K562 (cell line): Measurements from ENCODE around the gene SUDS3. TPM values are rescaled to one million over a fixed set of nuclear protein-coding genes. Genes with fewer than 3 reads are reported as not detected.
A peak's percentile ranks its signal among the peaks of the same experiment; 100 is the strongest.

Experiments used
- CBX5 ChIP-seq: IDR thresholded peaks from 2 replicates; pipeline ENCODE4 v1.6.1; 2014; ENCODE audit warnings: low read depth, borderline replicate concordance
- CCNT2 ChIP-seq: IDR thresholded peaks from 2 replicates; pipeline ENCODE4 v1.6.1; 2011; ENCODE audit warnings: borderline replicate concordance, low read depth, mild to moderate bottlenecking, moderate library complexity, mixed read lengths, low read length; ENCODE audit not compliant: insufficient read length; ENCODE audit errors: extremely low read depth
- EP300 ChIP-seq: IDR thresholded peaks from 2 replicates; pipeline ENCODE4 v1.6.1; 2012; ENCODE audit warnings: low read length, improper control_type of control experiment
- EP400 ChIP-seq: fragments of 450-650 bp; IDR thresholded peaks from 2 replicates; pipeline ENCODE4 v1.6.1; 2017; ENCODE audit warnings: antibody characterized with exemption, mild to moderate bottlenecking, moderate library complexity
- FOXK1 ChIP-seq: sonication (generic); formaldehyde crosslinking; IDR thresholded peaks from 2 replicates; pipeline ENCODE4 v1.8.0; 2022; ENCODE audit warnings: missing genetic modification reagents, mild to moderate bottlenecking, borderline replicate concordance
- HBP1 ChIP-seq: fragments of 450-650 bp; formaldehyde crosslinking; IDR thresholded peaks from 2 replicates; pipeline ENCODE4 v1.4.0; 2022; ENCODE audit warnings: missing genetic modification characterization
- HNRNPL ChIP-seq: fragments of 200-400 bp; formaldehyde crosslinking; IDR thresholded peaks from 2 replicates; pipeline ENCODE4 v1.6.1; 2017; ENCODE audit warnings: low read depth, mild to moderate bottlenecking, low read length
- NELFE ChIP-seq: IDR thresholded peaks from 2 replicates; pipeline ENCODE4 v1.6.1; 2011; ENCODE audit warnings: mild to moderate bottlenecking; ENCODE audit not compliant: insufficient read depth, insufficient read length
- PCBP1 ChIP-seq: fragments of 200-400 bp; formaldehyde crosslinking; IDR thresholded peaks from 2 replicates; pipeline ENCODE4 v1.6.1; 2018; ENCODE audit warnings: mild to moderate bottlenecking, low read depth, low read length; ENCODE audit not compliant: poor library complexity, severe bottlenecking
- PRPF4 ChIP-seq: fragments of 200-400 bp; formaldehyde crosslinking; IDR thresholded peaks from one replicate; pipeline ENCODE4 v1.6.1; 2017; ENCODE audit warnings: low read length, low read depth, mild to moderate bottlenecking; ENCODE audit not compliant: insufficient read depth, poor library complexity, severe bottlenecking
- PTRF ChIP-seq: fragments of 450-650 bp; IDR thresholded peaks from 2 replicates; pipeline ENCODE4 v1.6.1; 2016; ENCODE audit warnings: mild to moderate bottlenecking, missing genetic modification characterization, missing compliant biosample characterization
- SNAPC5 ChIP-seq: fragments of 250-450 bp; sonication (Bioruptor Pico); IDR thresholded peaks from 2 replicates; pipeline ENCODE4 v1.8.0; 2021; ENCODE audit warnings: moderate library complexity, mild to moderate bottlenecking, inconsistent platforms
- SOX6 ChIP-seq: fragments of 450-650 bp; IDR thresholded peaks from 2 replicates; pipeline ENCODE4 v1.6.1; 2014; ENCODE audit warnings: mild to moderate bottlenecking
- STAT5A ChIP-seq: IDR thresholded peaks from 2 replicates; pipeline ENCODE4 v1.6.1; 2012; ENCODE audit warnings: low read length, inconsistent platforms, borderline replicate concordance
- ZNF354B ChIP-seq: fragments of 250-450 bp; sonication (Bioruptor Pico); IDR thresholded peaks from 2 replicates; pipeline ENCODE4 v1.4.0; 2020
- ZNF57 ChIP-seq: fragments of 450-650 bp; formaldehyde crosslinking; IDR thresholded peaks from 2 replicates; pipeline ENCODE4 v1.4.0; 2020; ENCODE audit warnings: mild to moderate bottlenecking, moderate library complexity
- polyA plus RNA-seq, 8 experiments: library from polyadenylated mRNA; depleted of rRNA in 4 of 8; stranded (reverse) in 5 of 8; unstranded in 3 of 8; fragments of >200 nt; fragmentation: Nextera tagmentation in 2 of 8; fragmentation: Illumina TruSeq in 1 of 8; extraction: Ambion mirVana in 2 of 8; extraction: Trizol in 1 of 8; gene quantifications; 2 replicates each; pipeline versions ENCODE4 v1.2.1 to v1.2.3, GENCODE V29; 2011 to 2014; ENCODE audit warnings: inconsistent platforms in 1 of 8, missing spikeins in 1 of 8
- total RNA-seq, 7 experiments: library from RNA; depleted of rRNA in 6 of 7; stranded (reverse); fragments of >200 nt in 6 of 7; fragmentation: Illumina TruSeq in 2 of 7; extraction: Trizol in 2 of 7; gene quantifications; 2 replicates each; pipeline versions ENCODE4 v1.2.1 to v1.2.3, GENCODE V29; 2011 to 2021; ENCODE audit warnings: low replicate concordance in 1 of 7
- TF ChIP-seq, protein P1 (sequence below): fragments of 450-650 bp; IDR thresholded peaks from 2 replicates; pipeline ENCODE4 v1.6.1; 2017; ENCODE audit warnings: antibody characterized with exemption, mild to moderate bottlenecking
- TF ChIP-seq, protein P2 (sequence below): fragments of 250-450 bp; sonication (Bioruptor Pico); IDR thresholded peaks from 2 replicates; pipeline ENCODE4 v1.5.0; 2020; ENCODE audit warnings: mild to moderate bottlenecking
- TF ChIP-seq, protein P3 (sequence below): sonication (generic); formaldehyde crosslinking; IDR thresholded peaks from 2 replicates; pipeline ENCODE4 v1.8.1; 2022; ENCODE audit warnings: missing genetic modification reagents

SUDS3 gene
- total and polyA plus RNA-seq, 9 of the 15 experiments (the other 6 are each of a cell fraction or from before 2014, with no cell fraction given): 6.6 to 30.5 (median 23.3) TPM

DNA sequence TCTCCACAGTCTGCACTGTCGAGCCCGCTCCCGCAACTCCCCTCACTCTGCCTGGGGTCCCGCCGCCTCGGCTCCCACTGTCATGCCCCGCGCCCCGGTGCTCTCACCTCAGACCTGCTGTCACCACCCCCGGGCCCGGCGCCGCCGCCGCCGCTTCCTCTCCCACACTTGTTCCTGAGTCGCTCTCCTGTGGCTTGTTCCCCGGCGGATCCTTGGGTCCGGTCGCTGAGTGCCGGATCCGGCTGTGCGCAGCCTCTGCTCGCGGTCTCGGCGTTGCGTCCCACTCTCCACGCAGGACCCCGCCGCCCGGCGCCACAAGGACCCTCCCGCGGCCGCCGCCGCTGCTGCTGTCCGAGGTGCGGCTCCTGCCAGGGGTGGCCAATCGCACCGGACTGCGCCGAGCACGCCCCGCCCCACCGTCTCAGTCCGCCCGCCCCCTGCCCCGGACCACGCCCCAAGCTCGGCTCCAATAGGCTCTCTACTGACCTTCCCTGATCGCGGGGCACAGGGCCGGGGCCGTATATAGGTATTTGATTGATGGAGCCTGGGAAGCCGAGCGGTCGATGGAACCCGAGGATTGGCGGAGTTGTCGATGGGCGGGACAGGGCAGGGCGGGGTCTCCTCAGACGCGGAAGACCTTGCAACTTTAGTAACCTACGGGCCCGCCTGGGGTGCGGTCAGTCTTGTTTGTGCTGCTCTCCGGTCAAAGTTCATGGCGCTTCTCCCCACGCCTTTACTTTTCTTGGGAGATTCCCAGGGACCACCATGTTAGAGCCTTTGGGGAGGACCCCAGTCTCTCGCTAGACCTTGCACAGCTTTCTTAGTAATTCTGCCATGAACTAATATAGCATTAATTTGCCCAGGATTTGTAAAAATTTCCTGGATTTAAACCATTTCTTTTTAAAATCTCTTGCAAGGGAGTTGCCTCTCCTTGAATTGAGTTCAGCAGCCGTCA is 3.5 kb upstream of the SUDS3 start, which contains the start of gene TAOK3 (continued):
- TF ChIP-seq NELFE: no peak
- TF ChIP-seq, protein P1, sequence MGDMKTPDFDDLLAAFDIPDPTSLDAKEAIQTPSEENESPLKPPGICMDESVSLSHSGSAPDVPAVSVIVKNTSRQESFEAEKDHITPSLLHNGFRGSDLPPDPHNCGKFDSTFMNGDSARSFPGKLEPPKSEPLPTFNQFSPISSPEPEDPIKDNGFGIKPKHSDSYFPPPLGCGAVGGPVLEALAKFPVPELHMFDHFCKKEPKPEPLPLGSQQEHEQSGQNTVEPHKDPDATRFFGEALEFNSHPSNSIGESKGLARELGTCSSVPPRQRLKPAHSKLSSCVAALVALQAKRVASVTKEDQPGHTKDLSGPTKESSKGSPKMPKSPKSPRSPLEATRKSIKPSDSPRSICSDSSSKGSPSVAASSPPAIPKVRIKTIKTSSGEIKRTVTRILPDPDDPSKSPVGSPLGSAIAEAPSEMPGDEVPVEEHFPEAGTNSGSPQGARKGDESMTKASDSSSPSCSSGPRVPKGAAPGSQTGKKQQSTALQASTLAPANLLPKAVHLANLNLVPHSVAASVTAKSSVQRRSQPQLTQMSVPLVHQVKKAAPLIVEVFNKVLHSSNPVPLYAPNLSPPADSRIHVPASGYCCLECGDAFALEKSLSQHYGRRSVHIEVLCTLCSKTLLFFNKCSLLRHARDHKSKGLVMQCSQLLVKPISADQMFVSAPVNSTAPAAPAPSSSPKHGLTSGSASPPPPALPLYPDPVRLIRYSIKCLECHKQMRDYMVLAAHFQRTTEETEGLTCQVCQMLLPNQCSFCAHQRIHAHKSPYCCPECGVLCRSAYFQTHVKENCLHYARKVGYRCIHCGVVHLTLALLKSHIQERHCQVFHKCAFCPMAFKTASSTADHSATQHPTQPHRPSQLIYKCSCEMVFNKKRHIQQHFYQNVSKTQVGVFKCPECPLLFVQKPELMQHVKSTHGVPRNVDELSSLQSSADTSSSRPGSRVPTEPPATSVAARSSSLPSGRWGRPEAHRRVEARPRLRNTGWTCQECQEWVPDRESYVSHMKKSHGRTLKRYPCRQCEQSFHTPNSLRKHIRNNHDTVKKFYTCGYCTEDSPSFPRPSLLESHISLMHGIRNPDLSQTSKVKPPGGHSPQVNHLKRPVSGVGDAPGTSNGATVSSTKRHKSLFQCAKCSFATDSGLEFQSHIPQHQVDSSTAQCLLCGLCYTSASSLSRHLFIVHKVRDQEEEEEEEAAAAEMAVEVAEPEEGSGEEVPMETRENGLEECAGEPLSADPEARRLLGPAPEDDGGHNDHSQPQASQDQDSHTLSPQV: no peak
- TF ChIP-seq FOXK1 (CRISPR knock-in tag): no peak
- no peak for TF ChIP-seq ZNF57 (CRISPR knock-in tag)
- peak; percentile 54 for TF ChIP-seq CCNT2
- no peak for TF ChIP-seq HNRNPL
- TF ChIP-seq PRPF4: no peak
- TF ChIP-seq EP300: peak; percentile 32
- TF ChIP-seq, protein P2, sequence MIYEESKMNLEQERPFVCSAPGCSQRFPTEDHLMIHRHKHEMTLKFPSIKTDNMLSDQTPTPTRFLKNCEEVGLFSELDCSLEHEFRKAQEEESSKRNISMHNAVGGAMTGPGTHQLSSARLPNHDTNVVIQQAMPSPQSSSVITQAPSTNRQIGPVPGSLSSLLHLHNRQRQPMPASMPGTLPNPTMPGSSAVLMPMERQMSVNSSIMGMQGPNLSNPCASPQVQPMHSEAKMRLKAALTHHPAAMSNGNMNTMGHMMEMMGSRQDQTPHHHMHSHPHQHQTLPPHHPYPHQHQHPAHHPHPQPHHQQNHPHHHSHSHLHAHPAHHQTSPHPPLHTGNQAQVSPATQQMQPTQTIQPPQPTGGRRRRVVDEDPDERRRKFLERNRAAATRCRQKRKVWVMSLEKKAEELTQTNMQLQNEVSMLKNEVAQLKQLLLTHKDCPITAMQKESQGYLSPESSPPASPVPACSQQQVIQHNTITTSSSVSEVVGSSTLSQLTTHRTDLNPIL (CRISPR knock-in tag): no peak
- TF ChIP-seq SOX6: no peak; the same call in 1 of the 2 replicates
- TF ChIP-seq EP400: peak; percentile 61
- TF ChIP-seq STAT5A: no peak; the same call in 1 of the 2 replicates
- TF ChIP-seq ZNF354B (CRISPR knock-in tag): no peak
- TF ChIP-seq PCBP1: peak; percentile 80
- TF ChIP-seq CBX5: peak; percentile 50; the same call in 1 of the 2 replicates
- TF ChIP-seq SNAPC5 (CRISPR knock-in tag): no peak
- no peak for TF ChIP-seq PTRF
- no peak for TF ChIP-seq HBP1
- TF ChIP-seq, protein P3, sequence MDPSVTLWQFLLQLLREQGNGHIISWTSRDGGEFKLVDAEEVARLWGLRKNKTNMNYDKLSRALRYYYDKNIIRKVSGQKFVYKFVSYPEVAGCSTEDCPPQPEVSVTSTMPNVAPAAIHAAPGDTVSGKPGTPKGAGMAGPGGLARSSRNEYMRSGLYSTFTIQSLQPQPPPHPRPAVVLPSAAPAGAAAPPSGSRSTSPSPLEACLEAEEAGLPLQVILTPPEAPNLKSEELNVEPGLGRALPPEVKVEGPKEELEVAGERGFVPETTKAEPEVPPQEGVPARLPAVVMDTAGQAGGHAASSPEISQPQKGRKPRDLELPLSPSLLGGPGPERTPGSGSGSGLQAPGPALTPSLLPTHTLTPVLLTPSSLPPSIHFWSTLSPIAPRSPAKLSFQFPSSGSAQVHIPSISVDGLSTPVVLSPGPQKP: no peak
